HepG2 (cell line): ENCODE measurements around the gene RUSF1. TPM values are rescaled to one million over a fixed set of nuclear protein-coding genes. Genes with fewer than 3 reads are reported as not detected.

Experiments
- ATRX ChIP-seq: sonication (generic); formaldehyde crosslinking; IDR thresholded peaks from 2 replicates; pipeline ENCODE4 v1.4.0; 2020; ENCODE audit warnings: missing genetic modification reagents, borderline replicate concordance
- FOSL2 ChIP-seq: sonication (generic); formaldehyde crosslinking; IDR thresholded peaks from 2 replicates; pipeline ENCODE4 v1.4.0; 2020; ENCODE audit warnings: missing genetic modification reagents
- KLF9 ChIP-seq: IDR thresholded peaks from 2 replicates; pipeline ENCODE4 v1.6.1; 2016; ENCODE audit warnings: low read depth
- MAX ChIP-seq: IDR thresholded peaks from 2 replicates; pipeline ENCODE4 v1.6.1; 2012; ENCODE audit warnings: inconsistent platforms
- NCOR1 ChIP-seq: fragments of 200-600 bp; sonication (generic); IDR thresholded peaks from 2 replicates; pipeline ENCODE4 v1.7.0; 2017; ENCODE audit warnings: antibody characterized with exemption, low read length, borderline replicate concordance
- PREB ChIP-seq: sonication (generic); formaldehyde crosslinking; IDR thresholded peaks from 2 replicates; pipeline ENCODE4 v1.4.0; 2020; ENCODE audit warnings: missing genetic modification reagents
- REST ChIP-seq, 2 experiments: IDR thresholded peaks; 2 replicates each; pipeline ENCODE4 v1.6.1; 2011 to 2012; ENCODE audit warnings: low read length in 2 of 2, borderline replicate concordance in 1 of 2, low read depth in 1 of 2, mild to moderate bottlenecking in 1 of 2, moderate library complexity in 1 of 2
- RNF2 ChIP-seq: fragments of 450-650 bp; conservative IDR thresholded peaks from 2 replicates; pipeline ENCODE4 v1.6.1; 2016; ENCODE audit warnings: low read depth
- TBP ChIP-seq: sonication (generic); formaldehyde crosslinking; IDR thresholded peaks from 2 replicates; pipeline ENCODE4 v1.5.0; 2020; ENCODE audit warnings: missing genetic modification reagents
- ZC3H13 ChIP-seq: sonication (generic); formaldehyde crosslinking; IDR thresholded peaks from 2 replicates; pipeline ENCODE4 v1.8.1; 2023; ENCODE audit warnings: mild to moderate bottlenecking, missing genetic modification reagents, moderate library complexity
- ZNF230 ChIP-seq: sonication (generic); formaldehyde crosslinking; IDR thresholded peaks from 2 replicates; pipeline ENCODE4 v1.4.0; 2020; ENCODE audit warnings: mild to moderate bottlenecking, missing genetic modification reagents
- ZNF256 ChIP-seq: sonication (generic); formaldehyde crosslinking; conservative IDR thresholded peaks from 2 replicates; pipeline ENCODE4 v1.4.0; 2020; ENCODE audit warnings: missing genetic modification reagents
- ZNF362 ChIP-seq: sonication (generic); formaldehyde crosslinking; IDR thresholded peaks from 2 replicates; pipeline ENCODE4 v1.4.0; 2020; ENCODE audit warnings: missing genetic modification reagents, mild to moderate bottlenecking, borderline replicate concordance
- ZNF430 ChIP-seq: sonication (generic); formaldehyde crosslinking; IDR thresholded peaks from 2 replicates; pipeline ENCODE4 v1.9.0; 2021; ENCODE audit warnings: mild to moderate bottlenecking, missing genetic modification reagents
- ZNF770 ChIP-seq: sonication (generic); formaldehyde crosslinking; IDR thresholded peaks from 2 replicates; pipeline ENCODE4 v1.5.0; 2020; ENCODE audit warnings: mild to moderate bottlenecking, missing genetic modification reagents
- ZSCAN20 ChIP-seq: sonication (generic); formaldehyde crosslinking; IDR thresholded peaks from 2 replicates; pipeline ENCODE4 v1.4.0; 2020; ENCODE audit warnings: missing genetic modification reagents, mild to moderate bottlenecking, borderline replicate concordance
- polyA plus RNA-seq, 8 experiments: library from polyadenylated mRNA; depleted of rRNA in 3 of 8; stranded (reverse) in 7 of 8; unstranded in 1 of 8; fragments of >200 nt; fragmentation: Illumina TruSeq in 4 of 8; extraction: Trizol in 4 of 8; gene quantifications; 2 replicates each; pipeline versions ENCODE4 v1.2.1 to v1.2.3, GENCODE V29; 2011 to 2016; ENCODE audit warnings: low read depth in 4 of 8, missing spikeins in 1 of 8, mixed read lengths in 1 of 8; ENCODE audit not compliant: insufficient read depth in 1 of 8
- total RNA-seq, 5 experiments: library from RNA; depleted of rRNA; stranded (reverse); fragments of >200 nt; fragmentation: Illumina TruSeq; extraction: Trizol; gene quantifications; 2 replicates each; pipeline ENCODE4 v1.2.3, GENCODE V29; 2016; ENCODE audit warnings: low read depth in 1 of 5

Gene RUSF1
- total and polyA plus RNA-seq, 2 of the 13 experiments (the other 11 are each of a cell fraction or from before 2014, with no cell fraction given) = 40.8 to 50.2 TPM

GRCh38 chr16:31458073-31458843 is 49.9 kb downstream of the RUSF1 start (continued):
- TF ChIP-seq ZNF430 = peak; percentile 98
- TF ChIP-seq PREB (CRISPR knock-in tag) = no peak; the same call in 1 of the 2 replicates
- no peak for TF ChIP-seq ZSCAN20 (CRISPR knock-in tag)
- peak; percentile 97; the same call in 1 of the 2 replicates for TF ChIP-seq ZC3H13 (CRISPR knock-in tag)
- TF ChIP-seq TBP (CRISPR knock-in tag) = no peak; the same call in 1 of the 2 replicates
- peak; percentile 95 for TF ChIP-seq MAX
- peak in 1 of 2 experiments; percentile 77; a peak in 2 of 4 replicates for TF ChIP-seq REST (IDR thresholded peaks at IDR 0.05; ENCODE audit: borderline replicate concordance in 1 of 2, low read depth in 1 of 2, low read length in 2 of 2)
- TF ChIP-seq ZNF230 (CRISPR knock-in tag) = peak; percentile 61
- TF ChIP-seq ZNF362 = peak; percentile 44; the same call in 1 of the 2 replicates
- no peak; the same call in 1 of the 2 replicates for TF ChIP-seq ATRX
- no peak for TF ChIP-seq KLF9 (CRISPR knock-in tag)
- 0 out of 2 replicates have a peak, but pooled peaks have one; percentile 74 for TF ChIP-seq ZNF256 (CRISPR knock-in tag)
- no peak for TF ChIP-seq ZNF770 (CRISPR knock-in tag)
- peak; percentile 96 for TF ChIP-seq RNF2
- peak; percentile 69 for TF ChIP-seq FOSL2 (CRISPR knock-in tag)
- no peak; the same call in 1 of the 2 replicates for TF ChIP-seq NCOR1
